Fibroblast of skin of back (primary cell): ENCODE data around the gene RRP1.
A peak's percentile ranks its signal among the peaks of the same experiment; 100 is the strongest.

Source experiments
- DNase-seq: peaks from one replicate; pipeline ENCODE4 v3.0.0-alpha.2; 2013

RRP1 gene

DNA sequence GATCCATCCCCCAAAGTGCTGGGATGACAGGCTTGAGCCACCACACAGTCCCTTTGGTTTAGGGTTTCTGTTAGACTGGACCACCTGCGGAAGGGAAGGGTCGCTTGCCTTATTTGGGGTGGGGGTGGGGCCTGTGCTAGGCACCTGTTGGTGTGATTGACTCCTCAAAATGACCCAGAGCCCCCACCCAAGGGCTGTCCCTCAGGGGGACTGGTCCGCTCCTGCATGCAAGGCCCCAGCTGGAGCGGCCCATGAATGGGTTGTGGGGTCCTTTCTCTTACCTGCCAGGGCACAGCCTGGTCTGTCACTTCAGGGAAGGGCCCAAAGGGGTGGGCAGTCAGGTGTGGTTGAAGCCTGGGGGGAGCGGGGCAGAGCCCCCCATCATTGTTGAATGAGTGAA, 11.4 kb upstream of the RRP1 start:
- no peak for DNase-seq

DNA sequence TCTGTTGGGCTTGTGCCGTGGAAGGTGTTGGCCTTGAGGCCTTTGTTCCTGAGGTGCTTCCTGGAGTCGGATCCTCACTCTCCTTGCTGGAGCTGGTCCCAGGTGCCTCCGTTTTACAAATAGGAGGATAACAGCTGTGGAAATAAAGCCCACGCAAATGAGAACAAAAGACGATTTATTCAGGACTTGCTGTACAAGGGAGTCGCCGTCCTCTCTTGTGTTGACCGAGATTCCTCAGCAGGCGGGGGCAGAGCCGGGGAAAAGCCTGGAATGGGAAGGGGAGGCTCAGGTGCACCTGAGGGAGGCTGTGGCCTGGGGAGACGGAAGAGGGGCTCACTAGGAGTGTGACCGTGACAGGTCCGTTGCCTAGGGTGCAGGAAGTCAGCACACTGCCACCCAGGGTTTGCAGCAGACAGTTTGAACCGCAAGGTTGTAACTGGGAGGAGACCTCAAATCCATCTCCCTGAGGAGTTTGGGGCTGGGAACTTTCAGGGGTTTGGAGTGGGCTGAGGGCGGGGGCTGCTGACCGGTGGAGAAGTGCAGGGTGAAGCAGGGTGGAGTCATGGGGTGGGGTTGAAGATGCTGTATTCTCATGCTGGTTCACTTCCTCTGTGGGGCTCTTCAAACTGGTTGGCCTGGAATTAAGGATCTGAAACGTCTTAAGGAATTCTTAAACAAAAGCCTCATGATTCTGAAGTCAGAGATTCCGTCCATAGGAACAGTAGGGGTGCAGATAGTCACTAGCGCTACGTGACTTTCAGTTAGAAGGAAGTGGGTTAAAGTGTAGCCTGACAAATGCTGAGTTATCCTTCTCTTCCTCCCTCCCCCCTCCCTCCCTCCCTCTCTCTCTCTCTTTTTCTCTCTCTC, 10.7 kb upstream of the RRP1 start:
- peak; percentile 48 for DNase-seq

DNA sequence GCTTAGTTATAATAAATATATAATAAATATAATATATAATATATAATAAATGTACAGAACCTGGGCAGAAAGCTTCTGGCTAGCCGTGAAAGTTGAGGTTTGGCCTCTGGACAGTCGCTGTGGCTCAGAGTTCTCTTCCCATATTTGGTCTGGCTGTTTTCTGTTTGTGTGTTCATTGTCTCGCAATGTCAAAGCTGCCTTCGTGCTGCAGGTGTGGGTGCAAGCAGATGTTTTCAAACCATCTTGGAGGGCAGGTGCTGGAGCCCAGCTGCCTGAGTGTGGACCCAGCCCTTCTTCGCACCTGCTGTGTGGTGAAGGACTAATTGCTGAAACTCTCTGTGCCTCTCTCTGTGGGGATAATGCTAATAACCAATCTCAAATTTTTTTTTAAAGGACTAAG, 9.7 kb upstream of the RRP1 start:
- no peak for DNase-seq

DNA sequence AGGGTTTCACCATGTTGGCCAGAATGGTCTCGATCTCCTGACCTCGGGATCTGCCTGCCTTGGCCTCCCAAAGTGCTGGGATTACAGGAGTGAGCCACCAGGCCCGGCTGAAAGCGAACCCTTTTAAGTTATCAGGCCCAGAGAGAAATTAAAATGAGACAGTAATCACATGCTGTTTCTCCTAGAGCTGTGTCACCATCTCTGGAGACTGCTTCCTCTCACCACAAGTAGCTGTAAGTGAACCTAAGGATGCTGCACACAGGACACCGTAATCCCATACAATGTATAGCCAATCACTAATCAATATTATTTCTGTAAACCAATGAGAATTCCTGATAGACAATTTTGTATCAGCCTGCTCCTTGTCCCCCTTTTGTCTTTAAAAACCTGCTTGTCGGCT, 7.5 kb upstream of the RRP1 start:
- DNase-seq: no peak

DNA sequence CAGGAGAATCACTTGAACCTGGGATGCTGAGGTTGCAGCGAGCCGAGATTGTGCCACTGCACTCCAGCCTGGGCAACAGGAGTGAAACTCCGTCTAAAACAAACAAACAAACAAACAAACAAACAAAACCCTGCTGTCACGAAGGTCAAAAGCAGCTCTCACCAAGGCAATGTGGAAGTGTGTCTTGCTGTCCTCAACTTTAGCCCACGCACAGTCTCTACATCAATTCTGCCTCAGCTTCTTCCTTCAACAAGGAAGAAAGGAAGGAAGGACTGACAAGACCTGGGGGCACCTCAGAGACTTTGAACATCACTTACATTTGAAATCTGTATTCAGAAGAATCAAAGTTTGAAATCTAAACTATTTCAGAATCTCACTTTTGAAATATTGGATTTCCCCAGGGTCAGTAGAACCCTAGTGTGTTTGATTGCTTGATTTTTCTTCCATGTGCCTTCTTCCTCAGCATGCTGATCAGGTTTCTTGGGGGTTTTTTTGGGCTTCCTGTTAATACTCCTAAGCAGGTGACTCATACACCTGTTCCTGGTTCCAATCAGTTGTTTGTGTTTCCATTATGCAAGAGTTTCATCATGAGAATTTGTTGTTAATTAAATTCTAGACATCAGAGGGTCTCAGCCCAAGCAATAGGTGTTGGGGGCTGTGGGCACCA, 6.8 kb upstream of the RRP1 start:
- DNase-seq: no peak

DNA sequence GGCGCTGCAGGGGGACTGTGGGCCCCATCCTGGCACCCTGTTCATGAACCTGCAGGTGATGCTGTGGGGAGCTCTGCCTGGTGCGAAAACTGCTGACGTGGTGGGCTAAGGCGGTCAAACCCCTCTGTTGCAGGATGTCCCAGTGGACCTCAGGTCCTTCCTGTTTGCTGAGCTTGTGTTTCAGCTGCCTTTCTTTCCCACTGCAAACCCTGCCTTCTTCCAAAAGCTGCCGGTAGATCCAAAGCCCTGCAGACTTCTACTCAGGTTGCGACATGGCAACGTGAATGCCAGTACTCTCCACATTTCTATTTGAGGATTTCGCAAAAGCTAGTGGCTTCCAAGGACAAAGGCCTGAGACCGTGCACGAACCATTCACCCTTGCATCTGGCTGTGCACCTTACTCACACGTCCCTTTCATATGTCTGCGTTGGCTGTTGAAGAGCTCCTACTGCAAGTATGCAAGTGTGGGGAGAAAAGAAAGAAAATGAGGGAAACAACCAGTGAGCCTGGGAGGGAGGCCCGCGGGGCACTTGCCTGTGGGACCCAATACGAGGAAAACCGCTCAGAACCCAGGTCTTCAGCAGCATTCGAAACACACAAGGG, 6.2 kb upstream of the RRP1 start:
- DNase-seq: no peak

DNA sequence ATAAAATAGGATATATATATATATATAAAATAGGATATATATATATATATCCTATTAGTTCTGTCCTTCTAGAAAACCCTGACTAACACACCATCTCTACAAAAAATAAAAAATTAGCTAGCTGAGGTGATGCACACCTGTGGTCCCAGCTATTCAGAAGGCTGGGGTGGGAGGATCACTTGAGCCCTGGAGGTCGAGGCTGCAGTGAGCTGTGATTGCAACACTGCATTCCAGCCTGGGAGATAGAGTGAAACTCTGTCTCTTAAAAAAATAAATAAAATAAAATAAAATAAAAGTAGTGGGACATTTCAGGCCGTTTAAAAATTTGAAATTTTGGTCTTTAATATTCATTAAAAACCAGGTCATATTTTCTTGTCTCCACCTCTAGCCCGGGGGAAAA, 4.2 kb upstream of the RRP1 start:
- no peak for DNase-seq

DNA sequence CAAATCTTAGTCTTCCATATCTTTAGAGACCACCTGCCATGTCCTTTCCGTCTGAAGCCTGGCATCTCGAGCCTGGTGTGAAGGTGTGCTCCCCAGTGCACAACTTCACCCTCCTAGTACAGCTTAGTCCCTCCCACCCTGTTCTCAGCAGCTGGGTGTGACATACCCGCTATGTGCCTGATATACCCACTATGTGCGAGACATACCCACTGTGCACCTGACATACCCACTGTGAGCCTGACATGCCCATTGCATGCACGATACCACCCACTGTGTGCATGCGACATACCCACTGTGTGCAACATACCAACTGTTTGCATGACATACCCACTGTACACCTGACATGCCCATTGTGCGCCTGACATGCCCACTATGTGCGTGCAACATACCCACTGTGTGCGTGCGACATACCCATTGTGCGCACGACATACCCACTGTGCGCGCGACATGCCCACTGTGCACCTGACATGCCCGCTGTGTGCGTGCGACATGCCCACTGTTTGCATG, 3.0 kb upstream of the RRP1 start:
- no peak for DNase-seq

DNA sequence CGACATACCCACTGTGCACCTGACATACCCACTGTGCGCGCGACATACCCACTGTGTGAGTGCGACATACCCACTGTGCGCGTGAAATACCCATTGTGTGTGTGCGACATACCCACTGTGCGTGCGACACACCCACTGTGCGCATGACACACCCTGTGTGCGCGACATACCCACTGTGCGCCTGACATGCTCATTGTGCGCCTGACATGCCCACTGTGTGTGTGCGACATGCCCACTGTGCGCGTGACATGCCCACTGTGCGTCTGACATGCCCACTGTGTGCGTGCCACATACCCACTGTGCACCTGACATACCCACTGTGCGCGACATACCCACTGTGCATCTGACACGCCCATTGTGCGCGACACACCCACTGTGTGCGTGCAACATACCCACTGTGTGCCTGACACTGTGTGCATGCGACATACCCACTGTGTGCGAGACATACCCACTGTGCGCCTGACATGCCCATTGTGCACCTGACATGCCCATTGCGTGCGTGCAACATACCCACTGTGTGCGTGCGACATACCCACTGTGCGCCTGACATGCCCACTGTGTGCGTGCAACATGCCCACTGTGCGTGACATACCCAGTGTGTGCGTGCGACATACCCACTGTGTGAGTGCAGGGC, 2.5 kb upstream of the RRP1 start:
- DNase-seq: no peak

DNA sequence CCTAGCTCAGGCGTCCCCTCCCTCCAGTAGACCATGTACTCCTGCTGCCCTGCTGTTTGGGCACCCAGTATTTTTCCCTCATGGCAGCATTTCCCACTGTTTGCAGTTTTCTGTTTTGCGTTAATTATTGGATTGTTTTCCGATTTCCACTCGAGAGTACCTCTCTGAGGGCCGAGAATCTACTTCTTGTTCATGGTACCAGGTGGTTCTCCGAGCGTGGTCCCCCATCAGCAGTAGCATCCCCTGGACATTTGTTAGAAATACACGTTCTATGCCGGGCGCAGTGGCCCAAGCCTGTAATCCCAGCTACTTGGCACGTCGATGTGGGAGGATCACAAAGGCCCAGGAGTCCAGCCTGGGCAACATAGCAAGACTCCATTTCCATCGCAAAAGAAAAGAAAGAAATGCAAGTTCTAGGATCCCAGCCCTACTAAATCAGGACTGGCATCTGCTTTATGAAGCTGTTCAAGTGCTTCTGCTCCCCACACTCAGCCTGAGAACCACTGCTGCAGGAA, 690 bp downstream of the RRP1 start:
- DNase-seq: no peak

DNA sequence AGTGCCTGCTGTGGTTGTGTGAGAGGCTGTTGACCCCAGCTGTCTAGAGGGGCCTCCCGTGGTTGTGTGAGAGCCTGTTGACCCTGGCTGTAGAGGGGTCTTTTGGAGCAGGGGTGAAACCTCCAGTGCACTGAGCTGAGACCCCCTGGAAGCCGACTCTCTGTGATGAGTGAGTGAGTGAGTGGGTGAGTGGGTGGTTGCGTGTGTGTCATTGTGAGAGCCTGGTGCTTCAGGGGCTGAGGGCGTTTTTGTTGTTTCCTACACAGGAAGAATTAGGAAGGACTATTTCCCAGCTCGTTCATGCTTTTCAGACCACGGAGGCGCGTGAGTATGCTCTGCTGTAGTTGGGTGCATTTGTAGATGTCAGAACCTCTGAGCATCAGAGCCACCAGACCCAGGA, 3.0 kb downstream of the RRP1 start:
- no peak for DNase-seq

DNA sequence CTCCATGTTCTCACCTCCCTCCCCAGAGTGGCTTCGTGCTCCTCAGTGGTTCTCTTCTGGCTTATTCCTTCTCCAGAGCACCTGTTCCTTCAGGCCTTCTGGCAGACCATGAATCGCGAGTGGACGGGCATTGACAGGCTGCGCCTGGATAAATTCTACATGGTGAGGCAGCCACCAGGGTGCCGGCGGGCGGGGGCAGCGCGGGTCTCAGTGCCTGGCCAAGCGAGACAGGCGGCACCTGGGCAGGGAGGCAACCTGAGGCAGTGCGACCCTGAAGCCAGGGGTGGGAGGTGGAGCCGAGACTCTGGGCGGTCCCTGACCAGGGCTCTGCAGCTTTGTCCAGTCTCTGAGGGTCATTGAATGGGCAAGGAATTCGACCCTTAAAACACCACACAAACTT, 3.9 kb downstream of the RRP1 start:
- DNase-seq: no peak

DNA sequence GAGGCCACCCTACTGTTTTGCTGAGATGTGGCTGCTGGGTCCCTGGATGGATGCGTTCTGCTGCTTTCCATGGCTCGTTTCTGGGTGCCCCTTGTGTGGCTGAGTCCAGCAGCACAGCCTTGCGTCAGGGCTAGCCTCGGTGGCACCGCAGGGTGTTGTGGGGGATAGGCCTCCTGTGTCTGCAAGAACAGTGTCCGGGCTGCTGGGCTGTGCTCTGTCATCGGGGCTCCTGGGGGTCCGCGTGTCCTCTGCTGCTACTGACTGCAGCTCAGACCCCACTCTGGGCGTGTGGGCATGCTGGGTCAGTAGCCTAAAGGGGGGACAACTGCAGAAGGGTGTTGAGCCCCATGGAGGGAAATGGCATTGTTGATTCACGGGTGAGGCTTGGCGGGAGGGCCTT, 4.9 kb downstream of the RRP1 start:
- no peak for DNase-seq

DNA sequence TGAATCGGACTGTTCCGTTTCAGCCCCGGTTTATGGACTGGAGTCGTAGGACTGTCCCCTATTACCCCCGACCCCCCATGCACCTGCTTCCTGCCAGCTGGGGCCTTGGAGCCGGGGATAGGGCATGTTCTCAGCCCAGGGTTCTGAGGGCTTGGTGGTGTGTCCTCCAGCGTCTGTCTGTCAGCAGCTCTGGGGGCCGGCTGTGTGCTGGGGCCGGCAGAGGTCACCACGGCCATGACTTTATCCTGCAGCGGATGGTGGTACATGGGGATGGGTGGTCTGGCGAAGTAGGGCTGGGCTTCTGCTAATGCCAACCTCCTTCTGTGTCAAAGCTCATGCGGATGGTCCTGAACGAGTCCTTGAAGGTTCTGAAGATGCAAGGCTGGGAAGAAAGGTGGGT, 5.5 kb downstream of the RRP1 start:
- DNase-seq: no peak

DNA sequence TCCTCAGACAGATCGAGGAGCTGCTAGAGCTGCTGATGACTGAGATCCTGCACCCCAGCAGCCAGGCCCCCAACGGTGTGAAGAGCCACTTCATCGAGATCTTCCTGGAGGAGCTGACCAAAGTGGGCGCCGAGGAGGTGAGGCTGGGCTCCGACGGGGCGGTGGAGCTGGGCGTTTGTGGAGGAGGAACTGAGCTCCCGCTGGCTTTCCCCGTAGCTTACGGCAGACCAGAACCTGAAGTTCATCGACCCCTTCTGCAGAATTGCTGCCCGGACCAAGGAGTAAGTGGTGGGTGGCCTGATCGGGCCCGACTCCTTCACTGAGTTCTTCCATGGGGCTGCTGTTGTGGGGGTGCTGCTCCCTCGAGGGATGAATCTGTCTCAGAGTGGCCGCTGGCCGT, 8.0 kb downstream of the RRP1 start:
- DNase-seq: no peak

DNA sequence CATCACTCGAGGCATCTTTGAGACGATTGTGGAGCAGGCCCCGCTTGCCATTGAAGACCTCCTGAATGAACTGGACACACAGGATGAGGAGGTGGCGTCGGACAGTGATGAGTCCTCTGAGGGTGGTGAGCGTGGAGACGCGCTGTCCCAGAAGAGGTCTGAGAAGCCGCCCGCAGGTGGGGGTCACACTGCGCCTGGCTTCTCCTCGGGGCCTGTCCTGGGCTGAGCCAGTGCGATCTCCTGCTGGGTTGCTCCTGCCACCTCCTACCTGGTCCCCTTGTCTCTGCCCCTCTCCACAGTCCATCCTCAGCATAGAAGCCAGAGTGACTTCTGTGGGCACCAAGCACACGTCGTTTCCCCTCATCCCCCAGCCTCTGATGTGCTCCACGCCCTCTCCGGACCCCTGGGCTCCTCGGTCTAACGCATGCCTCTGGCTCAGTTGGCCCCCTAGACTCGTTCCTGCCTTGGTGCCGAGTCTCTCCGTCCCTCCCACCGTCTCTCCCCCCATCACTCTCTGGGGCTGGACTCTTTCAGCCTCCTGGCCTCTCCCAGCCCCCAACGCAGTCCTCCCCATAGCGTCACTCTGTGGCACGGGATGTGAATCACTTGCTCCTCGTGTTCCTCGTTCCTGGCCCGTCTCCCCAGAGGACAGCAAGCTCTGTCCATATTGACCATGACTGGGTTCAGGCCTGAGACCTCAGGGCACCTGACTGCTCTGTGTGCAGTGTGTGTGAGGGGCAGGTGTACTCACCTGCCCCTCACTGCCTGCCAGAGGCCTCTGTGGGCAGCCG, 8.7 kb downstream of the RRP1 start:
- DNase-seq: no peak

DNA sequence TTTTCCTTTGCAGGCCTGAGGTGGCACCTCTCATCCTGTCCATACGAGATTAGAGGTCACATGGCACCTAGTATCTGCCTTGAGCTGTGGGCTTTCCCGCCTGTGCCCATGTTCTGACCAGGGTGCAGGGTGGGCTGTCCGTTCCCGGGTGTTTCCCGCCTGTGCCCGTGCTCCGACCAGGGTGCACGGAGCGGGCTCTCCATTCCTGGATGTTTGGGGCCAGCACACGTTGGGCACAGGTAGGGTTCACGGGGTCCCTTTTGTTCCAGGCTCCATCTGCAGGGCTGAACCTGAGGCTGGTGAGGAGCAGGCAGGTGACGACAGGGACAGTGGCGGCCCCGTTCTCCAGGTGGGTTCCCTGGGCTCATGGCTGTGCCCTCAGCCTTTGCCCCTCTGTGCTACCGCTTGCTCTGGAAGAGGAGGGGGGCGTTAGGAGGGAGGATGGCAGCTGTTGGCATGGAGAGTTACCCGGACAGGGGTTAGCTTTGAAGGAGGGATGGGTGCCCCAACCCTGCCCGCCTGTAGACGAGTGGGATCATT, 10.0 kb downstream of the RRP1 start:
- no peak for DNase-seq

DNA sequence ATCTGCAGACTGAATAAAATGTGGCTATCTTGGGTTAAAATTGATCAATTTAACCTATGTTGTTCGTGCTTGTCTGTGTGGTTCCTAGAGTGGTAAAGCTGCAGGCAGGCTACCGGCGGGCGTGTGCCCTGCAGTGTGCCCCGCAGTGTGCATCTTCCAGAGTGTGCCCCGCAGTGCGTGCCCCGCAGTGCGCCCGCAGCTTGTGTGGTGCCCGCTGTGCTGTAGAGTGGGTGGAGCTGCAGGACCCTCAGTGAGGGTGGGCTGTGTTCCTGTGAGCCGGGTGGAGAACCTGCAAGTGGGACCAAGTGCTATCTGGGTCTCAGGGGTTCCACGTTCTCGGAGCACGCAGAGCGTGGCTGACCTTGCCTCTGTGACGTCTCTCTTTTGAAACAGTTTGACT, 10.7 kb downstream of the RRP1 start:
- DNase-seq: no peak

DNA sequence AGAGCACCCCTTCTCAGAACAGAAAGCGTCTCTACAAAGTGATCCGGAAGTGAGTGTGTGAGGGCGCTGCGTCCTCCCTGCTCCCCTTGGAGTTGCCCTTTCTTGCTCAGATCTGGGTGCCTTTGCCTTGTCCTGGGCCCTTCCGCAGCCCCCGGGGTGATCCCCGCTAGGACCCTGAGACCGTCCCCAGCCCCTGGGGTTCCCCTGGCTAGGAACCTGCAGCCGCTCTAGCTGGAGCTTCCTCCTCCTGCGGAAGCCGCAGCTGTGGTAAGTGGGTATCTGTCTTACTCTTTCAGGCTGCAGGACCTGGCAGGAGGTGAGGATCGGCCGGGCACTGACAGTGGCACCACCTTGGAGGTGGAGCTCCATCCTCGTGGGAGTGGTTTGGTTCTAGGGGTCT, 11.2 kb downstream of the RRP1 start:
- DNase-seq: no peak

DNA sequence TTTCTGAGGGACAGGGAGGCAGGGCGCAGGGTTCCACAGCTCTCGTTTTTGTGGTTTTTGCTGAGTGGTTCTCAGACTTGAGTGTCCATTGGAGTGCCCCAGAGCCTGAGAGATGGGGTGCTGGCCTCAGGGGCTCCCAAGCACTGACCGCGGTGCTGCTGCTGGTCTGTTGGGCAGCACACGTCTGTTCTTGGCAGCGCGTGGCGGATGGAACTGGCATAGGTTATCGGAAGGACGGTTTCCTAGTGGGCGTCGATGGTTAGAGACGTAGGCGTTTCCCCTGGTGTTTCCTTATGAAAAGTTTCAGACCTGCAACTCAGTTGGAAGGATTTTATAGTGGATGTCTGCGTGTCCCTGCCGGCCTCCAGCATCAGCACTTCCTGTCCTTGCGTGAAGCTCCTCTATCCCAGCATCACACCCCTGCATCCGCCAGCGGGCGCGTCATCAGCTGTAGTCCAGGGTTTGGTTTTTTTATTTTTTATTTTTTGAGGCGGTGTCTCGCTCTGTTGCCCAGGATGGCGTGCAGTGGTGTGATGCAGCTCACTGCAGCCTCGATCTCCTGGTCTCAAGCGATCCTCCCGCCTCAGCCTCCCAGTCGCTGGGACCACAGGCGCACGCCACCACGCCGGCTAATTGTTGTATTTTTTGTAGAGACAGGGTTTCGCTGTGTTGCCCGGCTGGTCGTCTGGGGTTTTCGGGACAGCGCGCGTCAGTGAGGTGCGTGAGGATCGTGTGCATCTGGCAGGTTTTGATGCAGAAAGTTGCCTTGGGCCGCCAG, 11.8 kb downstream of the RRP1 start:
- no peak for DNase-seq

DNA sequence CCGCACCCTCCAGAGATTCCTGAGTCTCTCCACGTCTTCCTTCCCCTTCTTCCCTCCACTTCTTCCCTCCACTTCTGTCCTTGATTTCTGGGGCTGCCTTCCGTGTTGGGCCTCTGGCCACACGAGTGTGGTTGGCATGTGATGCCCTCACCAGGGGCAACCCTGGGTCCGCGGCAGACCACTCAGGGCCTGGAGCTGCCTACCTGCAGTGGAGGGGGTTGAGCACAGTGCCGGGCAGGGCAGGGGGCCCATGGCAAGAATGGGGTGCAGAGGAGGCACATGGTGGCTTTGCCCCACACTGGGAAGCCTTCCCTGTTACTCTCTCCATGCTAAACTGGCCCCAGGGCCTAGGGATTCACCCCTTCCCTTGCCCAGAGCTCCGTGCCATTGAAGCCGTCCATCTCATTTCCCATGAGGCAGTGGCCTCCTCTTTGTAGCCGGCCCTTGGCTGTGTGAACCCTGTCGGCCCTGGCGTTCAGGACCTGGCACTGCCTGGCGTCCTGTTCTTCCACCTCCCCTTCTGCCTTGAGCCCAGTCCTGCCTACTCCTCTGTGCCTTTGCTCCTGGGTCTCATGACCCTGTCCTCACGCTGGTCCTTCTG, 13.4 kb downstream of the RRP1 start:
- no peak for DNase-seq
